Measurements from ENCODE around the gene PLLP. TPM values are rescaled to one million over a fixed set of nuclear protein-coding genes. Genes with fewer than 3 reads are reported as not detected.
A peak's percentile ranks its signal among the peaks of the same experiment; 100 is the strongest.

Gene PLLP
- total and polyA plus RNA-seq, 9 of the 15 experiments (the other 6 are each of a cell fraction or from before 2014, with no cell fraction given) = 0.09 to 0.96 (median 0.27) TPM

- TF ChIP-seq ID3 (CRISPR knock-in tag; IDR thresholded peaks at IDR 0.05) (no peak), ID3 (tag; IDR thresholded peaks at IDR 0.05) (peak; percentile 51; the same call in 1 of the 2 replicates), KLF1 (tag; IDR thresholded peaks at IDR 0.05) (peak; percentile 83), SIX5 (IDR thresholded peaks at IDR 0.05; ENCODE audit: borderline replicate concordance in 1 of 2, insufficient read depth in 1 of 2, low read depth in 1 of 2, low read length in 2 of 2) (no peak), ZBTB1 (CRISPR knock-in tag; IDR thresholded peaks at IDR 0.05; ENCODE audit: borderline replicate concordance, low read depth) (no peak), ZNF133 (CRISPR knock-in tag; IDR thresholded peaks at IDR 0.05) (no peak), ZNF232 (CRISPR knock-in tag; IDR thresholded peaks at IDR 0.05) (no peak), PRDM10 (IDR thresholded peaks at IDR 0.05; ENCODE audit: partially characterized antibody) (peak; percentile 21), ZC3H11A (IDR thresholded peaks at IDR 0.05; ENCODE audit: low read depth, low read length) (peak; percentile 40; the same call in 1 of the 2 replicates), NONO (IDR thresholded peaks at IDR 0.05; ENCODE audit: low read depth in 2 of 2, low read length in 1 of 2) (peak in 1 of 2 experiments; percentile 41; a peak in 1 of 4 replicates), NFIX (CRISPR knock-in tag; IDR thresholded peaks at IDR 0.05; ENCODE audit: low read depth) (no peak), CREB3L1 (IDR thresholded peaks at IDR 0.05; ENCODE audit: borderline replicate concordance, low read depth) (no peak), SREBF1 (IDR thresholded peaks at IDR 0.05; ENCODE audit: borderline replicate concordance, low read depth, low read length) (0 out of 2 replicates have a peak, but pooled peaks have one; percentile 21), MYNN (IDR thresholded peaks at IDR 0.05) (no peak), MYNN (CRISPR knock-in tag; IDR thresholded peaks at IDR 0.05) (no peak)
Observed at GRCh38 chr16:57300387-57301125, 16.1 kb upstream of the PLLP start (continued).

Measured in K562 (cell line).